ENCODE data around the gene MAN1A1. TPM values are rescaled to one million over a fixed set of nuclear protein-coding genes. Genes with fewer than 3 reads are reported as not detected.

The MAN1A1 gene
- total RNA-seq, 1 donor from 2014 or later: 28.1 TPM

- intact Hi-C loops (cut with micrococcal nuclease): no loop called here
These were observed 141.4 kb downstream of the MAN1A1 start for GRCh38 chr6:119207971-119208725.

- intact Hi-C loops (cut with micrococcal nuclease): no loop called here
These were observed 142.2 kb downstream of the MAN1A1 start for GRCh38 chr6:119207327-119207726.

- intact Hi-C loops (cut with micrococcal nuclease): no loop called here
These were observed 143.5 kb downstream of the MAN1A1 start for GRCh38 chr6:119205911-119206618.

GRCh38 chr6:119204719-119205118 lies 144.8 kb downstream of the MAN1A1 start:
- intact Hi-C loops (cut with micrococcal nuclease): no loop called here

- intact Hi-C loops (cut with micrococcal nuclease): no loop called here
These were observed 148.1 kb downstream of the MAN1A1 start for GRCh38 chr6:119201480-119201879.

- intact Hi-C loops (cut with micrococcal nuclease): no loop called here
These were observed 148.9 kb downstream of the MAN1A1 start for GRCh38 chr6:119200512-119201175.

- intact Hi-C loops (cut with micrococcal nuclease): no loop called here
These were observed 152.3 kb downstream of the MAN1A1 start for GRCh38 chr6:119197271-119197670.

- intact Hi-C loops (cut with micrococcal nuclease): no loop called here
These were observed 152.8 kb downstream of the MAN1A1 start for GRCh38 chr6:119196715-119197114.

GRCh38 chr6:119195848-119196247 lies 153.7 kb downstream of the MAN1A1 start:
- intact Hi-C loops (cut with micrococcal nuclease): no loop called here

- intact Hi-C loops (cut with micrococcal nuclease): no loop called here
These were observed 154.4 kb downstream of the MAN1A1 start for GRCh38 chr6:119195204-119195603.

- intact Hi-C loops (cut with micrococcal nuclease): no loop called here
These were observed 155.9 kb downstream of the MAN1A1 start for GRCh38 chr6:119193707-119194106.

- intact Hi-C loops (cut with micrococcal nuclease): no loop called here
These were observed 157.4 kb downstream of the MAN1A1 start for GRCh38 chr6:119192200-119192599.

- intact Hi-C loops (cut with micrococcal nuclease): no loop called here
These were observed 159.4 kb downstream of the MAN1A1 start for GRCh38 chr6:119190176-119190575.

GRCh38 chr6:119189498-119189897 lies 160.1 kb downstream of the MAN1A1 start:
- intact Hi-C loops (cut with micrococcal nuclease): no loop called here

GRCh38 chr6:119187596-119187995 lies 162.0 kb downstream of the MAN1A1 start:
- intact Hi-C loops (cut with micrococcal nuclease): no loop called here

GRCh38 chr6:119186490-119186889 lies 163.1 kb downstream of the MAN1A1 start:
- intact Hi-C loops (cut with micrococcal nuclease): no loop called here

GRCh38 chr6:119184008-119184648 lies 165.4 kb downstream of the MAN1A1 start:
- intact Hi-C loops (cut with micrococcal nuclease): no loop called here

GRCh38 chr6:119183457-119183856 lies 166.1 kb downstream of the MAN1A1 start:
- intact Hi-C loops (cut with micrococcal nuclease): no loop called here

- intact Hi-C loops (cut with micrococcal nuclease): no loop called here
These were observed 166.7 kb downstream of the MAN1A1 start for GRCh38 chr6:119182875-119183274.

- intact Hi-C loops (cut with micrococcal nuclease): no loop called here
These were observed 167.3 kb downstream of the MAN1A1 start for GRCh38 chr6:119182216-119182803.

- intact Hi-C loops (cut with micrococcal nuclease): no loop called here
These were observed 168.5 kb downstream of the MAN1A1 start for GRCh38 chr6:119181046-119181445.

Data from T-helper 1 cell treated with Interleukin-12 subunit alpha and Interleukin-12 subunit beta and Interleukin-4 antibody, amounts not matched to agents 30 ng/mL and 1 ng/mL, for 36 hours (primary cell).